ENCODE measurements around the gene WWOX.
A peak's percentile ranks its signal among the peaks of the same experiment; 100 is the strongest.

The WWOX gene

GRCh38 chr16:78754713-78755112 lies 655.3 kb downstream of the WWOX start:
- no peak for DNase-seq

DNA sequence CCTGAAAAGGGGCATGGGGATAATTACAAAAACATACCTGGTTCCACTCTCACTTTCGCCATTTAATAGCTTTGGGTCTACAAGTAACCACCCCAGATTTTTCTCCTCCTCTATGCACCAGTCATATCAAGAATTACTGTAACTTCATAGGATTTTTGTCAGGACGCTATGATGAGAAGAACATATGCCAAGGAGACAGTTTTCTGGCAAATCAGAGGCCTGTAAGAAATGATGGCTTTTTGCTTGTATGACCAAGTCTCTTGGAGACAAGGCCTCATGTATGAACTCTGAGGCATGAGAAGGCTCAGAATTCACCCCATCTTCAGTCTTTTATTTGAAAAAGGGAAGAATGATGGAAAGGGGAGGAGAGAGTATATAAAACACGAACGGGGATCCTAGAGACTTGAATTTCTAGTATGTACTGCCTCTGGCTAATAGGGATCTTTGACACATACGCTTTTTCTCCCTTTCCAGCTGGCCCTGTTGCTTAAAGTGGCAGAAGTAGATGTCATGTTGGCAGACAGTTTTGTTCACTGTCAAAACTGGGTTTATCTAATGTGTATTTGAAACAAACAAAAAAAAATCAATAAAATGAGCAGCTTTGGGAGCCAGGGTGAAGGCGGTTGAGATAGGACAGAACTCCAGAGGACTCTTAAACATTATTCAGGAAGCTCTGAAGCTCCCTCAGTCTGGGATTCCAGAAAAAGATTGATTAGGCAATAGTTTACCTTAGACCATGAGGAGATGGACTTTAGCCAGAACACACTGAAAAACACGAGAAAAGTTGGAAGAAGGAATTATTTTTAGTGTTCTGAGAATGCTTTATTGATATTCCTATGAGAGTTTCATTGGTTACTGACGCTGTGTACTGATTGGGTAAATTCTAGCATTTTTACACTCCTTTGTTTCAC lies 656.6 kb downstream of the WWOX start:
- DNase-seq: no peak

- DNase-seq: no peak
These were observed 660.1 kb downstream of the WWOX start for GRCh38 chr16:78759596-78759995.

DNA sequence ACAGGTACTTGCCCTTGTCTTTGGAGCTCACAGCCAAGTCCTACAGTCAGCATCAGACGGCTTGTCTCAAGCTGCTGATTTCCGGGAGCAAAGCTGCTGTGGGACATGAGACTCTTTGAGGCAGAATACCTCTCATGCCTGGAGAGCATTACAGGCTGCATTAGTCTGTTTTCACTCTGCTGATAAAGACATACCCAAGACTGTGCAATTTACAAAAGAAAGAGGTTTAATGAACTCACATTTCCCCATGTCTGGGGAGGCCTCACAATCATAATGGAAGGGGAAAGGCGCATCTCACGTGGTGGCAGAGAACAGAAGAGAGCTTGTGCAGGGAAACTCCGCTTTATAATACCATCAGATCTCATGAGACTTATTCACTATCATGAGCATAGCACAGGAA lies 661.2 kb downstream of the WWOX start:
- no peak for DNase-seq

- DNase-seq: peak; percentile 62
These were observed 662.0 kb downstream of the WWOX start for GRCh38 chr16:78761427-78761826.

DNA sequence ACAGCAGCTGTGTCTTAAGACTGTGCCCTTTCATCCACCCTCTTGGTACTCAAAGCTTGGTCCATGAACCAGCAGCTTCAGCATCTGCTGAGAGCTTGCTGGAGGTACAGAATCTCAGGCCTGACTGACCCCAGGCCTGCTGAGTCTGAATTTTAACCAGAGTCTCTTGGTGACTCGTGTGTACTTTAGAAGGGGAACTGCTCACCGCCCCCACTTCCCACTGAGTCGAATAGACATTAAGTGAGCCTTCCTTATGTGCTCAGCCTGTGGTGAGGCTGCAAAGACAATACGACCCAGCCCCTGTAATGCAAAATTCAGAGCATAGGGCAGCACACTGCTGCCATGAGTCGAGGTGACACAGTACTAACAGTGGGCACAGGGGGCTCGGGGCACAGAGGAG lies 662.8 kb downstream of the WWOX start:
- DNase-seq: no peak

GRCh38 chr16:78763821-78764440 lies 664.5 kb downstream of the WWOX start:
- DNase-seq: no peak

DNA sequence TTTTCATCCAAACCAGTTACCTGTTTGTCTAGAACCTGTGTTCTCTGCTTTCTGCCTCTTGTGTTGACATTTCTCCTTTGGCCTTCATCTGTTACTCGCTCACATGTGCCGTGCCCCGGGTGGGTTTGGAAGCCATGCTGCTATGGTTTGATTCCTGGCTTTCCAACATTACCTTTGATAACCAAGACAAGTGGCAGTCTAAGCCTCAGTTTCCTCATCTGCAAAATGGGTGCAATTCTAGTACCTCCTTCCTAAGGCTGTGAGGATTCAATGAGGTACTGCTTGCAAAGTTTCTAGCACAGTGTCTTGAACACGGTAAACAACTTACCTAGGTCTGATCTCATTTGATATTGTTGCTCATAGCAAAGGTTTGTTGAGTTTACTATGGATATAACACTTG lies 665.0 kb downstream of the WWOX start:
- DNase-seq: no peak

DNA sequence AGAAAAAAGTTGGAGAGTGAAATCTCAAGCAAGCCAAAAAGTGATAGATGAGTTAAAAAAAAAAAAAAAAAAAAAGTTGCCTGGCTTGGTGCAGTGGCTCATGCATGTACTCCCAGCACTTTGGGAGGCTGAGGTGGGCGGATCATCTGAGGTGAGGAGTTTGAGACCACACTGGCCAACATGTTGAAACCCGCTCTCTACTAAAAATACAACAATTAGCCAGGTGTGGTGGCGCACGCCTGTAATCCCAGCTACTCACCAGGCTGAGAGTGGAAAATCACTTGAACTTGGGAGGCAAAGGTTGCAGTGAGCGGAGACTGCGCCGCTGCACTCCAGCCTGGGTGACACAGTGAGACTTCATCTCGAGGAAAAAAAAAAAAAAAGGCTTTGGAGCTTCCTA lies 668.8 kb downstream of the WWOX start:
- no peak for DNase-seq

DNA sequence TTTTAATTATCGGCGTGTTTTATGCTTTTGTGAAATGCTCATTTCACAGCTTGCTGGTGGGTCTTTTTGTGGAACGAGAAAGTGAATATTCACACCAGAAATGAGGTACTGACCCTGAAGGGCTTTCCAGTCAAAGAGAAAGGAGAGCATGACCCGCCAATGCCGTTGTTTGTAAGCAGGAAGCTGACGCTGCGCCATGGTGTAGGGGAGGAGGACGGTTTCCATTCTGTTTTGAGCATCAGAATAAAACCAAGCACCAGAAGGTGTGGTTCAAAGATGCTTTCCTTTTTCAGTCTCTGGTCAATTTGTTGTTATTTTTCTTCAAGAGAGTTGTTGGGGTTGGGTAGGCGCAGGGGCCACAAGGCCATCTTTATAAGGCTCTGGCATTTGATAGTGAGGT lies 669.3 kb downstream of the WWOX start:
- DNase-seq: no peak

DNA sequence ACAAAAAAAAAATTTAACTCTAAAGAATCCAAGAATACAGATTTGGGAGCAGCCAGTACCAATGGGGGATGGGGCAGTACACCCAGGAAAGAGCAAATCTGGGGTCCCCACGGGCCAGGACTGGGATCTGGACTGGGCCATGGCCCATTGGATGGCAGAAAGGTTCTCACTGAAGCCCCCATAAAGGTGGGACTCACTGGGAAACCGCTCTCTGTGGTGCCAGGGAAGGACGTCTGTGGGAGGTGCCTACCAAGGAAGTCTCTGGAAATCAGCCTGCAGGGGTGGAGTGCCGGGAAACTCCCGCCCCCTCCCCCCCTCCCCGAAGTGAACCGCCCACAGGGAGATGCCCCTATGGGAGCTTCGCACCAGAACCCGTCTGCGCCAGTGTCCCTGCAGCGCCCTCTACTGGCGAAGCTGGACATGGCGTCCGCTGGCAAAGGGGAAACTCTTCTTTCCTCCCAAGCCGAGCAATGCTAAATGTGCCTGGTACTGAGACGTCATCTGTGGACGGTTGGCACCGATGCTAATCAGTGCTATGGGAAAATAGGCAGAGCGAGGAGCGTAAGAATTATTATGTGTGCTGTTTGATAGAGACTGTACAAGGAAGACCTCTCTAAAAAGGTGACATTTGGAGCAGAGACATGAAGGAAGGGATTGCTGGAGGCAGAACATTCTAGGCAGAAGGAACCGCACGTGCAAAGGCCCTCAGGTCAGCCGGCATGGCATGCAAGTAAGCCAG lies 671.1 kb downstream of the WWOX start:
- peak; percentile 93 for DNase-seq

DNA sequence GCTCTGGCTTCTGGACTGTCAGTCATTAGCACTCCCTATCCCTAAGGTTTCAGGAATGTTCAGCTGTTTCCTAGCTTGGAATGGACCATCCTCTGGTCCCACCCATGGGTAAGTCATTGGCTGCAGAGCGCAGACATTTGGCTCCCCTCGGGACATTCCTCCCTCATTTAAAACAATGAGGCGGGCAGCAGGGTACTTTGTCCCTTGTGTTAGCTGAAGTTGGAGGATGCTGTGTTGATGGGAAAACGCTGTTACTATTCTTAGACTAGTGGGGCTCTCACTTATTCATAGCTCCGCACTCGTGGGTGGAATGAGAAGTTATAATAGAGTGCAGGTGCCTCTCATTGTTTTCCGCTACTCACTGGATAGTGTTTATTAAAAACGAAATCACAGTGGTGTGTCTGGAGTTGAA lies 673.8 kb downstream of the WWOX start:
- DNase-seq: no peak

- no peak for DNase-seq
These were observed 674.3 kb downstream of the WWOX start for GRCh38 chr16:78773706-78774105.

GRCh38 chr16:78775161-78775561 lies 675.7 kb downstream of the WWOX start:
- DNase-seq: peak; percentile 79

- DNase-seq: peak; percentile 71
These were observed 678.9 kb downstream of the WWOX start for GRCh38 chr16:78778101-78779004.

DNA sequence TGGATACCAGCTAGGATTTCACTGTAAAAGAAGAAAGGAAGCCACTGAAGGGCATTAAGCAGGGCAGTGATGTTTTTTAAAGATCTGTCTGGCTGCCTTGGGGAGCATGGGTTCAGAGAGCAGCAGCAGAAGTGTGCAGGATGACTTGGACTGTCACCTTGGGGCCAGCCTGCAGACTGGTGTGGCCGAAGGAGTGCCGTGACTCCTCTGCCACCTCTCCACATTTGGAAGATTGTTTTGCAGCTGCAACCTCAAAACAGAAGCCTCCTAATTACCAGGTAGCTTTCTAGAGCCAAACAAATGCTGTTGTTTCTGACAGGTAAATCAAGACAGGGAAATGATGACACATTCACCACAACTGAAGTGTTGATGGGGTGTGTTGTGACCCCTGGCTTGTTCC lies 681.4 kb downstream of the WWOX start:
- DNase-seq: no peak

GRCh38 chr16:78782572-78782971 lies 683.1 kb downstream of the WWOX start:
- DNase-seq: no peak

DNA sequence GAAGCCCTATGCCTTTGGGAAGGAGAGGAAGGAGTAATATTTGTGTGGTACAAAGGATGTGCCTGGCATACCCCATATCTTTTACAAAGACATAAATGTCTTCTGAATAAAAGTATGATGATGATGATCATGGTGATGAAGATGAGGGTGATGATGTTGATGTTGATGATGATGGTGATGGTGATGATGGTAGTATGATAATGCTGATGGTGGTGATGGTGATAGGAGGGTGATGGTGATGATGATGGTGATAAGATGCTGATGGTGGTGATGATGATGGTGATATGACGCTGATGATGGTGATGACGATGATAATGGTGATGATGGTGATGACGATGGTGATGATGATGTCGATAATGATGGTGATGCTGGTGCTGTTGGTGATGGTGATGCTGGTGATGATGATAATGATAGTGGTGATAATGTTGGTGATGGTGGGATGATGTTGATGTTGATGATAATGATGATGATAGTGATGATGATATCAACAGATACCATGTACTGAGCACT lies 684.2 kb downstream of the WWOX start:
- no peak for DNase-seq

GRCh38 chr16:78784771-78785170 lies 685.3 kb downstream of the WWOX start:
- no peak for DNase-seq

DNA sequence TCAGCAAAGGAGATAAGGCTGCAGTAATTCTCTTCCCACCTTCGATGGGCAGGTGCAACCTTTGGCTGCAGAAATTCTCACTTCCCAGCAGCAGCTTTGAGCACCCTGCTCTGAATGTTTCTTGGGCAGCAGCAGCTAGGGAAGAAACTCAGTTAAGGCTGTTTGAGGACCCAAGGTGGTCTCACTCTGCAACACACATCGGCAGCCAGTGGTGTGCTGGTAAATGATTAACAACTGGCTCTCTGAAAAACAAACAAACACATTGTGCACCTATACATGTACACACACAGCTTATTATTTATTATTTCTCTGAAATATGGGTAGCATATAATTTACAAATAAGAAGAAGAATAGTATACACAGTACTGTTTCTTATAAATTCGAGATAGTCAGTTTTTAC lies 685.8 kb downstream of the WWOX start:
- no peak for DNase-seq

GRCh38 chr16:78786635-78787034 lies 687.2 kb downstream of the WWOX start:
- no peak for DNase-seq

- DNase-seq: no peak
These were observed 688.8 kb downstream of the WWOX start for GRCh38 chr16:78788276-78788675.
